Endothelial cell of umbilical vein (primary cell): ENCODE results near the gene TRAPPC2L.

Experiments
- CTCF ChIP-seq, 2 donors: IDR thresholded peaks; 1 replicate in 1 of 2; 2 replicates in 1 of 2; pipeline ENCODE4 v1.5.1; 2011; ENCODE audit warnings: low read length in 2 of 2, mild to moderate bottlenecking in 2 of 2, moderate library complexity in 2 of 2, control low read depth in 1 of 2, inconsistent platforms in 1 of 2, low read depth in 1 of 2; ENCODE audit not compliant: insufficient read depth in 1 of 2; ENCODE audit errors: extremely low read depth in 1 of 2
- EZH2 ChIP-seq: IDR thresholded peaks from 2 replicates; pipeline ENCODE4 v1.6.1; 2012; ENCODE audit warnings: borderline replicate concordance, low read depth, mild to moderate bottlenecking, moderate library complexity, low read length, inconsistent platforms; ENCODE audit not compliant: severe bottlenecking
- JUN ChIP-seq: IDR thresholded peaks from 2 replicates; pipeline ENCODE4 v1.6.1; 2011; ENCODE audit warnings: borderline replicate concordance, low read depth; ENCODE audit not compliant: insufficient read length, insufficient read depth
- MYC ChIP-seq: IDR thresholded peaks from one replicate; pipeline ENCODE4 v1.6.1; 2011; ENCODE audit warnings: mild to moderate bottlenecking, low read depth, low read length
- POLR2A ChIP-seq: IDR thresholded peaks from 2 replicates; pipeline ENCODE4 v1.6.1; 2012; ENCODE audit warnings: low read depth, mild to moderate bottlenecking, control low read depth, low read length
- POLR2AphosphoS5 ChIP-seq: IDR thresholded peaks from 2 replicates; pipeline ENCODE4 v1.6.1; 2012; ENCODE audit warnings: low read depth, mild to moderate bottlenecking, control low read depth, low read length, moderate library complexity; ENCODE audit not compliant: insufficient read depth

- TF ChIP-seq CTCF (IDR thresholded peaks at IDR 0.05; ENCODE audit: extremely low read depth in 1 of 2, insufficient read depth in 1 of 2, low read depth in 1 of 2, low read length in 2 of 2) (no peak), POLR2A (no peak), MYC (no peak), EZH2 (no peak), JUN (no peak), POLR2AphosphoS5 (no peak)
Observed at GRCh38 chr16:88868974-88869672, 12.2 kb downstream of the TRAPPC2L start.
